HG03066 (cell line): ENCODE measurements around the gene CHRNA1.
"Not testable (repeated sequence)": the region's sequence is repeated elsewhere in the genome, so short reads cannot be mapped to it uniquely, and the experiment has no call there.

ENCODE experiments used
- ATAC-seq: cut with Tn5 transposase; IDR thresholded peaks from one replicate; pipeline ENCODE4 v1.9.1; 2021; ENCODE audit warnings: low read depth; ENCODE audit not compliant: unreplicated experiment

CHRNA1 gene

GRCh38 chr2:174719016-174719415 lies 45.3 kb downstream of the CHRNA1 start:
- ATAC-seq = no peak

- ATAC-seq = no peak
These were observed 45.7 kb downstream of the CHRNA1 start for GRCh38 chr2:174718591-174718990.

GRCh38 chr2:174717916-174718315 lies 46.4 kb downstream of the CHRNA1 start:
- ATAC-seq = no peak

- ATAC-seq = no peak
These were observed 47.0 kb downstream of the CHRNA1 start for GRCh38 chr2:174717273-174717672.

GRCh38 chr2:174716785-174717184 lies 47.5 kb downstream of the CHRNA1 start:
- no peak for ATAC-seq

GRCh38 chr2:174713686-174714085 lies 50.6 kb downstream of the CHRNA1 start:
- no peak for ATAC-seq

GRCh38 chr2:174711206-174711605 lies 53.1 kb downstream of the CHRNA1 start:
- ATAC-seq = no peak

GRCh38 chr2:174709416-174710004 lies 54.8 kb downstream of the CHRNA1 start:
- ATAC-seq = not testable (repeated sequence)

GRCh38 chr2:174708713-174709112 lies 55.6 kb downstream of the CHRNA1 start:
- ATAC-seq = no peak

GRCh38 chr2:174705321-174705720 lies 59.0 kb downstream of the CHRNA1 start:
- ATAC-seq = no peak

- no peak for ATAC-seq
These were observed 59.6 kb downstream of the CHRNA1 start for GRCh38 chr2:174704642-174705041.

- ATAC-seq = no peak
These were observed 60.2 kb downstream of the CHRNA1 start for GRCh38 chr2:174704061-174704460.

- ATAC-seq = no peak
These were observed 60.8 kb downstream of the CHRNA1 start for GRCh38 chr2:174703430-174703829.

GRCh38 chr2:174702541-174702940 lies 61.7 kb downstream of the CHRNA1 start:
- ATAC-seq = no peak

GRCh38 chr2:174699993-174700766 lies 64.1 kb downstream of the CHRNA1 start:
- no peak for ATAC-seq
